IMR-90 (cell line): ENCODE data around the gene RUNX1. TPM values are rescaled to one million over a fixed set of nuclear protein-coding genes. Genes with fewer than 3 reads are reported as not detected.

Experiments used
- ATAC-seq: fragments of 200-7000 bp; cut with Tn5 transposase; 2 replicates; pipeline ENCODE4 v1.9.1; 2020; ENCODE audit warnings: low read depth, mild to moderate bottlenecking, moderate library complexity
- BruUV-seq: library from RNA; stranded (reverse); fragments of 400-500 nt; replicated peaks from 2 replicates; lab custom pipeline; 2021; lab: Mats Ljungman, UMichigan
- CTCF ChIA-PET: fragments of 300-600 bp; formaldehyde crosslinking; extraction: SDS; loops from one replicate; lab custom pipeline; 2021; ENCODE audit warnings: antibody characterized with exemption; lab: Yijun Ruan, JAX
- POLR2A ChIA-PET: fragments of 300-600 bp; sonication (Branson Sonifier 250); formaldehyde crosslinking; loops from one replicate; lab custom pipeline; 2022; ENCODE audit warnings: antibody characterized with exemption; ENCODE audit not compliant: unreplicated experiment; lab: Charles Lee
- DNase-seq: peaks from one replicate; pipeline ENCODE4 v3.0.0; 2013
- H2AFZ ChIP-seq: replicated peaks from 2 replicates; pipeline ENCODE3; 2013; ENCODE audit warnings: low read length, mild to moderate bottlenecking; ENCODE audit not compliant: poor library complexity
- H2AK5ac ChIP-seq: 2 replicates; pipeline ENCODE4 v1.6.1; 2013; ENCODE audit warnings: low read depth, low read length, inconsistent platforms
- H2AK9ac ChIP-seq: replicated peaks from 2 replicates; pipeline ENCODE3; 2013; ENCODE audit warnings: mild to moderate bottlenecking, low read depth, low read length, moderate library complexity; ENCODE audit not compliant: poor library complexity
- H2BK120ac ChIP-seq: 2 replicates; pipeline ENCODE4 v1.6.1; 2013; ENCODE audit warnings: low read depth, low read length, inconsistent platforms
- H2BK15ac ChIP-seq: 3 replicates; pipeline ENCODE4 v1.6.1; 2013; ENCODE audit warnings: low read depth, low read length, inconsistent platforms
- H2BK20ac ChIP-seq: 2 replicates; pipeline ENCODE4 v1.6.1; 2013; ENCODE audit warnings: low read depth, mild to moderate bottlenecking, inconsistent platforms, low read length, moderate library complexity
- H2BK5ac ChIP-seq: 2 replicates; pipeline ENCODE4 v1.6.1; 2013; ENCODE audit warnings: mild to moderate bottlenecking, low read depth, low read length, inconsistent platforms; ENCODE audit not compliant: poor library complexity, severe bottlenecking
- H3K14ac ChIP-seq: replicated peaks from 2 replicates; pipeline ENCODE4 v1.6.1; 2013; ENCODE audit warnings: low read depth, low read length, inconsistent platforms
- H3K18ac ChIP-seq: 2 replicates; pipeline ENCODE4 v1.6.1; 2013; ENCODE audit warnings: low read depth, low read length, control low read depth
- H3K23ac ChIP-seq: 2 replicates; pipeline ENCODE4 v1.6.1; 2013; ENCODE audit warnings: low read depth, low read length, inconsistent platforms
- H3K27ac ChIP-seq: 2 replicates; pipeline ENCODE4 v1.5.1; 2013; ENCODE audit warnings: mild to moderate bottlenecking, control low read depth, low read length; ENCODE audit not compliant: insufficient read depth
- H3K27me3 ChIP-seq: 2 replicates; pipeline ENCODE4 v1.6.1; 2013; ENCODE audit warnings: low read length; ENCODE audit not compliant: control insufficient read depth, insufficient read depth
- H3K36me3 ChIP-seq: 2 replicates; pipeline ENCODE4 v1.6.1; 2013; ENCODE audit warnings: low read length, mixed read lengths; ENCODE audit not compliant: control insufficient read depth, insufficient read depth
- H3K4ac ChIP-seq: 2 replicates; pipeline ENCODE4 v1.6.1; 2013; ENCODE audit warnings: low read depth, low read length, inconsistent platforms
- H3K4me1 ChIP-seq: 2 replicates; pipeline ENCODE4 v1.6.1; 2013; ENCODE audit warnings: low read length, mixed read lengths; ENCODE audit not compliant: control insufficient read depth, insufficient read depth
- H3K4me2 ChIP-seq: 2 replicates; pipeline ENCODE4 v1.6.1; 2013; ENCODE audit warnings: low read depth, mild to moderate bottlenecking, control low read depth, low read length, moderate library complexity
- H3K4me3 ChIP-seq: 2 replicates; pipeline ENCODE4 v1.5.1; 2013; ENCODE audit warnings: low read depth, mild to moderate bottlenecking, control low read depth, low read length, moderate library complexity; ENCODE audit not compliant: insufficient read depth
- H3K56ac ChIP-seq: 2 replicates; pipeline ENCODE4 v1.6.1; 2013; ENCODE audit warnings: low read length, inconsistent platforms; ENCODE audit not compliant: insufficient read depth; ENCODE audit errors: extremely low read depth
- H3K79me1 ChIP-seq, 2 experiments: 2 replicates each; pipeline ENCODE4 v1.6.1; 2013; ENCODE audit warnings: low read length in 2 of 2, inconsistent platforms in 1 of 2, low read depth in 1 of 2
- H3K9ac ChIP-seq: 2 replicates; pipeline ENCODE4 v1.6.1; 2013; ENCODE audit warnings: low read depth, low read length, control low read depth
- H3K9me1 ChIP-seq: 2 replicates; pipeline ENCODE4 v1.6.1; 2013; ENCODE audit warnings: low read length, inconsistent platforms; ENCODE audit not compliant: insufficient read depth
- H3K9me3 ChIP-seq: 2 replicates; pipeline ENCODE4 v1.6.1; 2013; ENCODE audit warnings: low read length; ENCODE audit not compliant: control insufficient read depth, insufficient read depth
- H4K20me1 ChIP-seq: 2 replicates; pipeline ENCODE4 v1.6.1; 2013; ENCODE audit warnings: low read length, inconsistent platforms; ENCODE audit not compliant: insufficient read depth
- H4K5ac ChIP-seq: 2 replicates; pipeline ENCODE4 v1.6.1; 2013; ENCODE audit warnings: mild to moderate bottlenecking, low read depth, low read length, control low read depth
- H4K8ac ChIP-seq, 2 experiments: 2 replicates each; pipeline ENCODE4 v1.6.1; 2013; ENCODE audit warnings: low read depth in 2 of 2, low read length in 2 of 2, control low read depth in 1 of 2, inconsistent platforms in 1 of 2
- H4K91ac ChIP-seq: 2 replicates; pipeline ENCODE4 v1.6.1; 2013; ENCODE audit warnings: low read depth, low read length, inconsistent platforms; ENCODE audit not compliant: insufficient read depth
- BHLHE40 ChIP-seq: fragments of 150-350 bp; IDR thresholded peaks from 2 replicates; pipeline ENCODE4 v1.6.1; 2016; ENCODE audit warnings: mild to moderate bottlenecking, low read depth, low read length
- CHD1 ChIP-seq: IDR thresholded peaks from 2 replicates; pipeline ENCODE4 v1.6.1; 2012; ENCODE audit warnings: low read depth, low read length, improper control_type of control experiment
- FOS ChIP-seq: fragments of 150-350 bp; IDR thresholded peaks from 2 replicates; pipeline ENCODE4 v1.6.1; 2016; ENCODE audit warnings: low read depth, low read length
- MAFK ChIP-seq: IDR thresholded peaks from 2 replicates; pipeline ENCODE4 v1.6.1; 2012; ENCODE audit warnings: low read depth, low read length, improper control_type of control experiment
- MAZ ChIP-seq: IDR thresholded peaks from 2 replicates; pipeline ENCODE4 v1.6.1; 2012; ENCODE audit warnings: low read depth, mild to moderate bottlenecking, low read length, improper control_type of control experiment, moderate library complexity, borderline replicate concordance
- MXI1 ChIP-seq: IDR thresholded peaks from 2 replicates; pipeline ENCODE4 v1.6.1; 2012; ENCODE audit warnings: low read depth, mild to moderate bottlenecking, low read length, moderate library complexity, borderline replicate concordance
- NFE2L2 ChIP-seq: fragments of 150-350 bp; IDR thresholded peaks from 2 replicates; pipeline ENCODE4 v1.6.1; 2016; ENCODE audit warnings: low read depth, mild to moderate bottlenecking, low read length
- POLR2A ChIP-seq: IDR thresholded peaks from 2 replicates; pipeline ENCODE4 v1.6.1; 2012; ENCODE audit warnings: mild to moderate bottlenecking, low read depth, low read length
- RAD21 ChIP-seq: IDR thresholded peaks from 2 replicates; pipeline ENCODE4 v1.6.1; 2012; ENCODE audit warnings: low read length, improper control_type of control experiment
- RFX5 ChIP-seq: IDR thresholded peaks from 2 replicates; pipeline ENCODE4 v1.8.0; 2012; ENCODE audit warnings: low read depth, mild to moderate bottlenecking, low read length, moderate library complexity
- WGBS, 2 experiments: methylation state at CpG; one replicate each; pipeline versions ENCODE4 v1.1.5 to v1.1.7; 2013; ENCODE audit warnings: missing lambda C conversion rate in 2 of 2; ENCODE audit not compliant: insufficient read length in 1 of 2; ENCODE audit errors: extremely low coverage in 2 of 2; 5-methylcytosine and 5-hydroxymethylcytosine counted together
- dilution Hi-C: fragments of 300-500 bp; cut with HindIII; formaldehyde crosslinking; loops from one replicate; pipeline ENCODE4 v1.14.3; 2018; ENCODE audit warnings: low sequenced_read_pairs; ENCODE audit not compliant: unreplicated experiment
- in situ Hi-C: fragments of 300-500 bp; cut with MboI; formaldehyde crosslinking; loops from 3 replicates; pipeline ENCODE4 v1.14.3; 2019; ENCODE audit warnings: low sequenced_read_pairs, inconsistent platforms, mixed read lengths
- intact Hi-C: fragments of 100-400 bp; cut with micrococcal nuclease; formaldehyde crosslinking; loops from 2 replicates; pipeline ENCODE4 v1.10.0; 2022
- polyA plus RNA-seq, 3 experiments: library from polyadenylated mRNA; depleted of rRNA; stranded (reverse); fragments of >200 nt; gene quantifications; 2 replicates each; pipeline ENCODE4 v1.2.3, GENCODE V29; 2012; ENCODE audit warnings: low replicate concordance in 1 of 3
- total RNA-seq: library from RNA; depleted of rRNA; stranded (reverse); fragments of >200 nt; gene quantifications from 2 replicates; pipeline ENCODE4 v1.2.3, GENCODE V29; 2012
- TF ChIP-seq, protein P1 (sequence below): fragments of 150-350 bp; IDR thresholded peaks from 2 replicates; pipeline ENCODE4 v1.6.1; 2017; ENCODE audit warnings: mild to moderate bottlenecking, antibody characterized with exemption, low read length, low read depth

The RUNX1 gene
- total and polyA plus RNA-seq, 2 of the 4 experiments (the other 2 are of a cell fraction), result 34.5 to 56.5 TPM

DNA sequence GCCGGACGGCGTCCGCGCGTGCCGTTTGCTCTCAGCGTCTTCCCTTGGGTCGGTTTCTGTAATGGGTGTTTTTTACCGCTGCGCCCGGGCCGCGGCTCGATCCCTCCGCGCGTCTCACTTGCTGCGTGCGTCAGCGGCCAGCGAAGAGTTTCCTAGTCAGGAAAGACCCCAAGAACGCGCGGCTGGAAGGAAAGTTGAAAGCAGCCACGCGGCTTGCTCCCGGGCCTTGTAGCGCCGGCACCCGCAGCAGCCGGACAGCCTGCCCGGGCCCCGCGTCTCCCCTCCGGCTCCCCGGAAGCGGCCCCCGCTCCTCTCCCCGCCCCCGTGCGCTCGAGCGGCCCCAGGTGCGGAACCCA lies 159.8 kb downstream of the RUNX1 start (continued):
- TF ChIP-seq NFE2L2 (no peak), RAD21 (no peak), CHD1 (no peak), MAFK (no peak)

DNA sequence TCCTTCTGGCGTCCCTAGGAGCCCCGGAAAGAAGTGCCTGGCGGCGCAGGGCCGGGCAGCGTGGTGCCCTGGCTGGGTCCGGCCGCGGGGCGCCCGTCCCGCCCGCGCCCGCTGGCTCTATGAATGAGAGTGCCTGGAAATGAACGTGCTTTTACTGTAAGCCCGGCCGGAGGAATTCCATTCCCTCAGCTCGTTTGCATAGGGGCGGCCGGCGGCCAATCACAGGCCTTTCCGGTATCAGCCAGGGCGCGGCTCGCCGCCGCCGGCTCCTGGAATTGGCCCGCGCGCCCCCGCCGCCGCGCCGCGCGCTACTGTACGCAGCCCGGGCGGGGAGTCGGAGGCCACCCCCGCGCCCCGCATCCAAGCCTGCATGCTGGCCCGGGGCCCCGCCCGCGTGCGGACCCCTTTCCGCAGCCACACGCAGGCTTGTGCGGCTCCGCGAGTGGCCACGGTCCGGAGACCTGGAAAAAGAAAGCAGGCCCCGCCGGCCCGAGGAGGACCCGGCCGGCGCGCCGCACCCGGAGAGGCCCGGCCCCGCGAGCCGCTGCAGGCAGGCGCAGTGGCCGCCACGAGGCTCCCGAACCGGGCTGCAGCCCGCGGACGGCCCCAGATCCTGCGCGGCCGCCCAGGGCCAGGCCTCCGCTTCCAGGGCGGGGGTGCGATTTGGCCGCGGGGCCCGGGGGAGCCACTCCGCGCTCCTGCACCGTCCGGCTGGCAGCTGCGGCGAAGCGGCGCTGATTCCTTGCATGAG lies 160.4 kb downstream of the RUNX1 start:
- intact Hi-C loops, result loop anchor here (1.0 to 5.0 kb wide), 9 partner anchors 86 to 1139 kb away; no protein-coding TSS in a partner anchor
- WGBS, 2 experiments, result 1% methylated on average over 31 of the region's 96 CpGs; no CpG with 5 or more reads in 1 of the 2 experiments
- CTCF ChIA-PET, result interaction anchor here (0.8 to 2.1 kb wide), 10 partner anchors 53 to 1054 kb away, joined by 3 to 8 read pairs (median 3); no protein-coding TSS in a partner anchor

More for the DNA sequence above, 160.4 kb downstream of the RUNX1 start:
- ATAC-seq, result peak; percentile 62
- H2AK5ac ChIP-seq, result peak overlapping the region; percentile 96
- H2BK15ac ChIP-seq, result peak overlapping the region; percentile 41; the same call in 2 of the 3 replicates
- peak; percentile 96 for DNase-seq
- H3K27me3 ChIP-seq, result no peaks in the 10 kb centered on the region
- H3K23ac ChIP-seq, result peak overlapping the region; percentile 99
- BruUV-seq, result no TSS peak
- peak overlapping the region; percentile 99 for H3K27ac ChIP-seq
- peak overlapping the region; percentile 80 for H3K18ac ChIP-seq
- H3K4me3 ChIP-seq, result peak overlapping the region; percentile 99
- H4K8ac ChIP-seq, result peak overlapping the region; percentile 73 to 95
- TF ChIP-seq POLR2A (peak; percentile 98), MAZ (peak; percentile 76; the same call in 1 of the 2 replicates), BHLHE40 (0 out of 2 replicates have a peak, but pooled peaks have one; percentile 49), MAFK (no peak), FOS (0 out of 2 replicates have a peak, but pooled peaks have one; percentile 27), CHD1 (no peak), RAD21 (peak; percentile 25), MXI1 (peak; percentile 65; the same call in 1 of the 2 replicates), RFX5 (no peak)
- TF ChIP-seq, protein P1, sequence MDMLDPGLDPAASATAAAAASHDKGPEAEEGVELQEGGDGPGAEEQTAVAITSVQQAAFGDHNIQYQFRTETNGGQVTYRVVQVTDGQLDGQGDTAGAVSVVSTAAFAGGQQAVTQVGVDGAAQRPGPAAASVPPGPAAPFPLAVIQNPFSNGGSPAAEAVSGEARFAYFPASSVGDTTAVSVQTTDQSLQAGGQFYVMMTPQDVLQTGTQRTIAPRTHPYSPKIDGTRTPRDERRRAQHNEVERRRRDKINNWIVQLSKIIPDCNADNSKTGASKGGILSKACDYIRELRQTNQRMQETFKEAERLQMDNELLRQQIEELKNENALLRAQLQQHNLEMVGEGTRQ, result no peak
- H3K4ac ChIP-seq, result peak overlapping the region; percentile 99
- peak overlapping the region; percentile 90 for H3K4me2 ChIP-seq
- H3K9me1 ChIP-seq, result no peaks in the 10 kb centered on the region
- peak overlapping the region; percentile 97 for H2BK5ac ChIP-seq
- POLR2A ChIA-PET, result interaction anchor here (0.5 to 3.0 kb wide), 8 partner anchors 10 to 376 kb away, joined by 3 to 13 read pairs (median 4); no protein-coding TSS in a partner anchor
- peak overlapping the region; percentile 100 for H3K9ac ChIP-seq
- peak overlapping the region; percentile 77 for H2BK20ac ChIP-seq
- peak overlapping the region; percentile 98 for H2AK9ac ChIP-seq
- H3K56ac ChIP-seq, result peak overlapping the region; percentile 88
- no peaks in the 10 kb centered on the region for H3K4me1 ChIP-seq
- peak overlapping the region; percentile 69 for H4K5ac ChIP-seq
- H4K91ac ChIP-seq, result peak overlapping the region; percentile 90
- H3K79me1 ChIP-seq, result peaks cover 0 to 14% of the 10 kb centered on the region in 2 experiments; a peak in 2 of 4 replicates
- peaks cover 3% of the 10 kb centered on the region; the same call in 1 of the 2 replicates for H3K36me3 ChIP-seq
- in situ Hi-C loops (loop anchor here (5.0 to 10.0 kb wide), 4 partner anchors 319 to 1046 kb away; no protein-coding TSS in a partner anchor), dilution Hi-C loops (no loop called here)
- H2AFZ ChIP-seq, result peak overlapping the region; percentile 92
- H3K14ac ChIP-seq, result peak overlapping the region; percentile 99
- H4K20me1 ChIP-seq, result peaks cover 19% of the 10 kb centered on the region
- H3K9me3 ChIP-seq, result no peaks in the 10 kb centered on the region
- peak overlapping the region; percentile 93 for H2BK120ac ChIP-seq
